Esophagus mucosa (tissue), 1 donor: Measurements from ENCODE around the gene NDUFAF5. TPM values are rescaled to one million over a fixed set of nuclear protein-coding genes. Genes with fewer than 3 reads are reported as not detected.

Experiments used
- ATAC-seq: fragments of 200-7000 bp; cut with Tn5 transposase; one replicate; pipeline ENCODE4 v1.9.1; 2020
- total RNA-seq: library from RNA; stranded (reverse); gene quantifications from one replicate; pipeline ENCODE4 v1.2.4, GENCODE V29; 2023
- donor health status: DM: yes; HTN: yes; CAD: no.

NDUFAF5 gene
- total RNA-seq, 1 donor from 2014 or later: 17.7 TPM

- ATAC-seq: peak; percentile 39
Observed at GRCh38 chr20:13777171-13777601, 7.6 kb upstream of the NDUFAF5 start.

DNA sequence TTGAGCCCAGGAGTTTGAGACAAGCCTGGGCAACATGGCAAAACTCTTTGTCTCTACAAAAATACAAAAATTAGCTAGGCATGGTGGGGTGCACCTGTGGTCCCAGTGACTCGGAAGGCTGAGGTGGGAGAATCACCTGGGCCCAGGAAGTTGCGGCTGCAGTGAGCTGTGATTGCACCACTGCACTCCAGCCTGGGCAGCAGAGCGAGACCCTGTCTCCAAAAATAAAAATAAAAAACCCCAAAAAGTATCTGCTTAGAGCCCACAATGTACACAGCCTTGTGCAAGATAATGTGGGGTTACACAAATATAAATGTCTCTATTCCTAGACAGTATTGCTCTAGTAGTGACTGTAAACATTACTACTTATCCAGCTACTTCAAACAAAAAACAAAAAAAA, 6.0 kb upstream of the NDUFAF5 start:
- no peak for ATAC-seq

DNA sequence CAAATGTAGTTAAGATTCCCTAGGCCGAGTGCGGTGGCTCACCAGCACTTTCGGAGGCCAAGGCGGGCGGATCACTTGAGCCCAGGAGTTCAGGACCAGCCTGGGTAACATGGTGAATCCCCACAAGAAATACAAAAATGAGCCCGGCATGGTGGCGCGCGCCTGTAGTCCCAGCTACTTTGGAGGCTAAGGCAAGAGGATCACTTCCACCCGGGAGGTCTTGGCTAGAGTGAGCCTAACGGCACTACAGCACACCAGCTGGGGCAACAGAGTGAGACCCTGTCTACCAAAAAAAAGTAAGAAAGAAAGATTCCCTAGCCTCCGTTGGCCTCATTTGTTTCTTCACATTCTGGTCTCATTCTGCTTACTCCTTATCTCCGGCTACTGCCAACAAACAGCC, 1.3 kb upstream of the NDUFAF5 start:
- ATAC-seq: no peak

DNA sequence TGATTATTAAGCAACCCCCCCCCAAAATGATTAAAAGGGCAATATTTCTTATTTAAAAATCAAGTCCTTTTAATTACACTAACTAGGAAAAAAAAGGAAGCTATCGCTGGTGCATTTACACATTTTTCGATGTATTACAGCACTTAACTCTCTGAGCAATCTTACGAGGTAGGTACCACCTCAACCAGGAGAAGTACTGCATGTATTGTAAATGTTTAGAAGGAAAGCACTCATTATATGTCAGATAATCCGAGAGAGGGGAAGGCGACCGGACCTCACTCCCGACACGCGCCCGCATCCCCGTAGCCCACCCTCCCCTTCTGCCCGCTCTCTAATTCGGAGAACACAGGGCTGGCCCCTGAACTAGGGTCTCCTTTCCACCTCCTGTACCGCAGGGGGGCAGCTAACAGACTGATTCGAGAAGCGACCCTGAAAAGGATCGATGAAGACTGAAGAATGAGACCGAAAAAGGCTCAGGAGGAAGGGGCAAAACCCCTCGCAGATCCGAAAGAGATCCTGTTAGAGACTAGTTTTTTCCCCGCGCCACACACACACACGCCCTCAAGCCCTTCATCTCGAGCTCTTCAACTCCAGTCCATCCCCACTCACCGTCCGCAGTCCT, 446 bp upstream of the NDUFAF5 start:
- ATAC-seq: no peak

DNA sequence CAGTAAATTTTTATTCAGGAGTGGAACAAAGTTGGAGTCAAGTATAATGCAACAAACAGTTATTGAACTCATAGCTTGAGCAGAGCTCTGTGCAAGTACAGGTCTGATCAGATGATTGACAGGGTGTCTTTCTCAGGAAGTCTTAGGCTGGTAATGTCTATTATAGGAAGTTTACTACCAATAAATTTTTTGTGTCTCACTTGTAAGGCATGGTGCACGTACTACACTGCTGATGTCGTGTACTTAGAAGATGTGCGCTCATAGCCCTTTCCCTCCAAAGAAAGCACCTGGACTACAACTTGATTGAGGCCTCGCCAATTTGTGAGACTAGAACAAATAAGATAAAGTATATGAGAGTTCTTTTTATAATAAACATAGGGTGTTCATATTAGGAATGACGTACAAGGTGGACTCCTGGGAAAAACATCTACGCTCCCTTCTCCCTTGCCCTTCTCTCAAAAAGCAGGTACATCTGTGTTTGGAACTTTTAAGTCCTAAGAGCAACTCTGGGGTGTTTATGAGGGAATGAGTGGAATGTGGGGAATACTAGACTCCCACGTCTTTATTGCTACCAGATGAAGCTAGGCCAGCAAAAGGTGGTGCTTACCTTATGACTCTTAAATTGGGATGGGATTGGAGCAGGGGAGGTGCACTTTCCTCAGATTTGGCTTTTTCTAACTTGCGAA, 1.5 kb downstream of the NDUFAF5 start:
- no peak for ATAC-seq

DNA sequence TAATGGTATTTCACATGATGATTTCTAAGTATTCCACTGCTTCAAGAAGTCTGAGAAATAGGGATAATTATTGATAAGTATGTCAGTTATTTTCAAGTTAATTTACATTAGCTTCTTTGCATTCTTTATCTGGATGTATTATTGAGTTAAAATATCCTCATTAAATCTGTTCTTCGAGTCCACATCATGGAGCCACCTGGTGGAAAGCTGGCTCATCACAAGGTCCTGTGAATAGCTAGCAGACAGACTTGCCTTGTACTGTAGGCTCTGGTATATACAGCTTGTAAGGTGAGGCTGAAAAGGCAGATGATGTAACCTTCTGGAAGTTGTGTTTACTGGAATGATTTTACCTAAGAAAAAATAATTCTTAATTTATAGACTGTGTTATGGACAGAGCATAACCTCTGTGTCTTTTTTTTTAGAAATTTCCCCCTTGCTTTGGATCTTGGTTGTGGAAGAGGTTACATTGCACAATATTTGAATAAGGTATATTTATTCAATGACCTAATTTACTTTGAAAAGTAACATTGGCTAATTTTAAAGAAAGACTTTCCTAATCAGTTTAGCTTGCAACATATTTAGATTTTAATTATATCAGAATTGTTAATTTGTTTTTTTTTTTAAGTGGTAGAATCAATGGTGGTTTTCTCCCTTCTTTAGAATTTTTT, 3.5 kb downstream of the NDUFAF5 start:
- peak; percentile 51 for ATAC-seq

DNA sequence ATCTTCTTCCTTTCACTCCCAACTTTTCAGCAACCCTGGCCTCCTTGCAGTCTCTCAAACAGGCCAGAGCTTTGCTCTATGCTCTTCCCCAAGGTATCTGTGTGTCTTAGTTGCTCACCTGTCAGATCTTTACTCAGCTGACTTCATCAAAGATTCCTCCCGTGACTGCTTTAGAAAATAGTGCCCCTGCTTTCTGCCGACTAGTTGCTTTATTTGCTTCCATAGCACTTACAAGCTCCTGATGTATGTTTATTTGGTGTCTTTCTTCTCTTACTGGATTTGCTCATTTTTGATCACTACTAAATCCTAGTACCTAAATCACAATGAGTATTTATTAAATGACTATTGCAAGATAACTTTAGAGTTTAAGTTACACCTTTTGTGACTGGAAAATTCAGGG, 5.9 kb downstream of the NDUFAF5 start:
- no peak for ATAC-seq

DNA sequence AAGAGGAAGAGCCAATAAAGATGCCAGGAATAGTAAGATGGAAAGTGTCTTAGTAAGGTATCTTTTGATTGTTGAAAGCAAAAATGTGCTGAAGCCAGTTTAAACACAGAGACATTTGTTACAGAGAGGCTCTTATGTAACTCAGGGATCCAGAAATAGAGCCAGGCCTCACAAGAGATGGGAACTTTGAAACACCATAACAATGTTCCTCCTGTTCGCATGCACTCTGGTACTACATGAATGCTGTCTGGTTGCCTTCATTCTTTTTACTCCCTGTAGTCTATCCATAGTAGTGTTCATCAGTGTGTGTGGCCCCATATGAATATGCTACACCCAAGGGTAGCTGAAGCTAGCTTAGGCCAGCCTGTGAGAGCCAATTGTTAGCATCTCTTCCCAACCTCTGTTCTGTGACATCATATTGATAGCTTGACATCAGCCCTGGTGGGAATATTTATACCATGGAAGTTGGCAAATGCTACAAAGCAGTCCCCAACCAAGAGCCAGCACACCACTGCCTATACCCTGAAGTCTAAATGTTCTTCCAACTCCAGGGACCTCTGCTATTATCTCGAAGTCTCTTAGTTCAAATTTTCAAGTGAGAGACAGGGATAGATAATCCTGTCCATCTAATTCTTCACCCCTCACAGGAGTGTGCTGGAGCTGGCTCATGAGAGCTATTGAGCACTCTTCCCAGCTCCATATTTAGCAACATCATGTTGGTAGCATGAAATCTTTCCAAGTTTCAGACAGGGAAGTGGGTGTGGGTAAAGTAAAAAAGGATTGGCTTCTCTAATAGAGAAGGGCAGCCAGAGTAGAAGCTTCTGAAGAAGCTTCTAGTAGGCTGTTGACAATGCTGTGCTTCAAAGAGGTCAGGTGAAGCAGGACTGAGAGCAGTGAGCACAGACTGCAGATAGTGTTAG, 7.0 kb downstream of the NDUFAF5 start:
- ATAC-seq: no peak

GRCh38 chr20:13793001-13793400, 8.2 kb downstream of the NDUFAF5 start:
- ATAC-seq: no peak

DNA sequence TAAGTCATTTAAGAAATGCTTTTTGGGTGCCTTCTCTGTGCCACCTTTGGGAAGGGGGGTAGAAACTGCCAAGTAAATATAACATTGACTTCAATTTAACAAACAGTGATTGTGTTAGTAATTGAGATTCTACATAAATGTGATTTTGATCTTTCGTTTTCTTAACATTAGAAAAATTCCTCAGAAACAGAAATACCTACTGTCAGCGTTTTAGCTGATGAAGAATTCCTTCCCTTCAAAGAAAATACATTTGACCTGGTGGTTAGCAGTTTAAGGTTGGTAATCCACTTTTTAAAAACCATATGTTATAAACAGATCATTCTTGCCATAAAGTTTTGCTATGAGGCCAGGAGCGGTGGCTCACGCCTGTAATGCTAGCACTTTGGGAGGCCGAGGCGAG, 9.8 kb downstream of the NDUFAF5 start:
- no peak for ATAC-seq

DNA sequence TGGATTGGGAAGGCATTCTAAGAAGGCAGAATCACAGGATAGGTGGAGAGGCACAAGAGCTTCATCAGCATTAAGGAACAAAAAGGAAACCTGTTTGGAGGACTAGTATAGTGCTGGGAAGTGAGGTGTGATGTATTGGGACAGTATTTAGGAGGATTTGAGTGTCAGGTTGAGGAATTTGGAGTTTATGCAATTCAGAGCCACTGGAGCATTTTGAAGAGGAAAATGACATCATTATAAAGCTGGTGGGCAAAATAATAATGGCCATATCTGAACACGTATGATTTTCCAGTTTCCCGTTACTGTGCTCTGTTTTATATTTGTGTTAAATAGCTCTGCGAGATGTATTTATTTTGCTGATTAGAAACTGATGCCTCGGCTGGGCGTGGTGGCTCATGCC, 14.2 kb downstream of the NDUFAF5 start:
- no peak for ATAC-seq

- ATAC-seq: no peak
Observed at GRCh38 chr20:13799974-13800373, 15.1 kb downstream of the NDUFAF5 start.

DNA sequence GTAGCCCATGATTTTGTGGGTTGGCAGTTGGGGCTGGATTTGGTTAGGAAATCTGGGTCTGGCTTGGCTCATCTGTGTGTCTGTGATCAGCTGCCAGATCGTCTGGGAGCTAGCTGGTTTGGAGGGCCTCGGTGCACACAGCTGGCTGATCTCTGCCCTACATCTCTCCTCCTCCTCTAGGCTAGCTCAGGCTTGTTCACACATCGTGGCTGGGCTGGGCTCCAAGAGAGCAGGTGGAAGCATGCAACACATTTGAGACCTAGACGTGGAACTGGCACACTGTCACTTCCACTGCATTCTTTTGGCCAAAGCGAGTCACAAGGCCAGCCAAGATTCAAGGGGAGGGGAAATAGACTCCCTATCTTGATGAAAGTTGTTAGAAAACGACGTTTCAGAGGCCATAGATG, 15.9 kb downstream of the NDUFAF5 start:
- ATAC-seq: peak; percentile 99

GRCh38 chr20:13809373-13809772, 24.5 kb downstream of the NDUFAF5 start:
- ATAC-seq: no peak

DNA sequence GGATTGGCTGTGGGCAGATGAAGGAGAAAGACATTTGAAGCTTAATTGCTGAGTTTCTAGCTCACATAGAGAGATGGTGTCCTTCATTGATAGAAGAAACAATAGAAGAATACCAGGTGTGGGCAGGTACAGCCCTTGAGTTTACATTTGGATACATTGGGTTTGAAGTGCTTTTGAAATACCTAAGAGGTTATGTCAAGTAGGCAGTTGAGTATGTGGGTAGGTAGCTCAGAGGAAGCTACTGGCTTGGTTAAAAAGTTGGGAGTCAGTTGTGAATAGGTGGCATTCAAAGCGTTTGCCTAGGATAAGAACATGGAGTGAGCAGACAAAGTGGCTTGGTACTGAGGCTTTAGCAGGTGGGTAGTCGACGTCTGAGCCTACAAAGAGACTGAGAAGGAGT, 25.0 kb downstream of the NDUFAF5 start:
- ATAC-seq: no peak

GRCh38 chr20:13810446-13810845, 25.6 kb downstream of the NDUFAF5 start:
- ATAC-seq: no peak

- no peak for ATAC-seq
Observed at GRCh38 chr20:13813910-13814309, 29.1 kb downstream of the NDUFAF5 start.

DNA sequence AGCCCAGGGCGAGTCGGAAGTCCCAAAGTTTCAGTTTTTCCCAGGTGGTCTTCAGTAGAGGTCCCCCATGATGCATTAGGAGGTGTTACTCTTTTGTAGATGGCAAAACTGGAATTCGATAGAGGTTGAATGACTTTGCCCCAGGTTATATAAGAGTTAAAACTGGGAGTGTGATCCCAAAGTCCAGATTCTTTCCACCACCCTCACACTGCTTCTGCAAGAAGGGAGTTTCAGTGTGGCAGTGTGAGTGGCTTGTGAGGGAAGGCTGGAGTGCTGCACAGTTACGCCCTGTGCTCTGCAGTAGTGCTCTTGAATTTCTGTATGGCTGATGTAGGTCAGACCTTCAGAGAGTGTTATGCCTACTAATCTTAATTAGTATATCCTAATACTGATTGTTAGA, 29.8 kb downstream of the NDUFAF5 start:
- ATAC-seq: no peak

GRCh38 chr20:13816757-13817156, 31.9 kb downstream of the NDUFAF5 start:
- ATAC-seq: no peak

GRCh38 chr20:13817342-13817741, 32.5 kb downstream of the NDUFAF5 start:
- no peak for ATAC-seq

DNA sequence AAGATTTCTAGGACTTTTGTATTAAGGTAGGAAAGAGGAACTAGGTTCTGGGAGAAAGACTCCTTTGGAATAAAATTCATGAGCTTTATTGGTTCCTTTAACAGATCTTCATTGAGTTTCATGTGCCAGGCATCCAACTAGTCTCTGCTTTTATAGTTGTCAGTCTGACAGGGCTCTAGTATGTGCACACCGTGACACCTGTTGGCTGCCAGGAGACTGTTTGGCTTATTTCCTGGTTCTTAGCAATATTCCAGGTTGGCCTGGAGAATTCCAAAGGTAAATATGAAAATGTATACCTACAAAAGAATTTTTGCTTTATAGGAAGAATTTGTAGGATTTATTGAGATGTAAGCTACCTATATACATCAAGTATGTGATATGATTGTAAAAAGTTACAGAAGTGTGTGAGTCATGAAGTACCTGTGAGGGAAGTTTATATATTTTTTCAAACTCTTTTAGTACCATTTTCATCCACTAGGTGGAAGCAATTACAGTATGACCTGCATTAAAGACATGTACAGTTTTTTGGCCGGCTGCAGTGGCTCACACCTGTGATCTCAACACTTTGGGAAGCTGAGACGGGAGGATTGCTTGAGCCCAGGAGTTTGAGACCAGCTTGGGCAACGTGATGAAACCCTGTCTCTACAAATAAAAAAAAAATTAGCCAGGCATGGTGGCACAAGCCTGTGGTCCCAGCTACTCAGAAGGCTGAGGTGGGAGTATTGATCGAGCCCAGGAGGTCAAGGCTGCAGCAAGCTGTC, 35.2 kb downstream of the NDUFAF5 start:
- peak; percentile 85 for ATAC-seq

- ATAC-seq: peak; percentile 44
Observed at GRCh38 chr20:13821876-13822275, 37.0 kb downstream of the NDUFAF5 start.
